ENCODE results near the gene INF2.

The INF2 gene

GRCh38 chr14:104771374-104771773 lies 82.0 kb downstream of the INF2 start:
- no peaks in the 10 kb centered on the region for H3K9me3 Mint-ChIP-seq
- no peak for TF ChIP-seq CTCF (IDR thresholded peaks at IDR 0.05; ENCODE audit: unreplicated experiment in 3 of 3)
- peaks cover 43% of the 10 kb centered on the region for H3K36me3 Mint-ChIP-seq (ENCODE audit: low read depth)
- H3K4me1 Mint-ChIP-seq = peaks cover 8% of the 10 kb centered on the region
- no peak overlapping the region for H3K27ac Mint-ChIP-seq
- no peak overlapping the region for H3K4me3 Mint-ChIP-seq
- H3K27me3 Mint-ChIP-seq (ENCODE audit: low read depth) = no peaks in the 10 kb centered on the region
